Measurements from ENCODE around the gene MTA3. TPM values are rescaled to one million over a fixed set of nuclear protein-coding genes. Genes with fewer than 3 reads are reported as not detected.
"Not testable (repeated sequence)": the region's sequence is repeated elsewhere in the genome, so short reads cannot be mapped to it uniquely, and the experiment has no call there.

The MTA3 gene
- total RNA-seq, 1 donor from 2014 or later = 117 TPM

GRCh38 chr2:42725657-42726056 lies 157.2 kb downstream of the MTA3 start:
- no peaks in the 10 kb centered on the region for H3K9me3 ChIP-seq (ENCODE audit: low read depth)
- Mint-ChIP-seq H3K9me3 (peaks cover 13% of the 10 kb centered on the region), H3K27ac (no peak overlapping the region), H3K36me3 (peaks cover 16% of the 10 kb centered on the region), H3K4me1 (peaks cover 11% of the 10 kb centered on the region), H3K4me3 (no peak overlapping the region), H3K27me3 (ENCODE audit: insufficient read depth, low read depth) (no peaks in the 10 kb centered on the region)
- H3K79me2 ChIP-seq (ENCODE audit: low read depth) = no peaks in the 10 kb centered on the region
- no peaks in the 10 kb centered on the region for H3F3A ChIP-seq (ENCODE audit: low read depth)
- TF ChIP-seq EZH2phosphoT487 (IDR thresholded peaks at IDR 0.05) (no peak), EZH2 (IDR thresholded peaks at IDR 0.05) (no peak)
- H3K9ac ChIP-seq = no peak overlapping the region
- no peak overlapping the region for H3K27ac ChIP-seq
- no peak overlapping the region for H2AFZ ChIP-seq (replicated peaks)
- H3K36me3 ChIP-seq = peaks cover 4% of the 10 kb centered on the region
- no peak overlapping the region for H3K4me3 ChIP-seq
- no peaks in the 10 kb centered on the region for H4K20me1 ChIP-seq (ENCODE audit: low read depth)
- peaks cover 10% of the 10 kb centered on the region for H3K4me1 ChIP-seq
- no peak overlapping the region for H3K4me2 ChIP-seq
- no peak for DNase-seq (ENCODE audit: low spot score)
- no peaks in the 10 kb centered on the region for H3K27me3 ChIP-seq

GRCh38 chr2:42726680-42727079 lies 158.2 kb downstream of the MTA3 start:
- H3K36me3 Mint-ChIP-seq = peaks cover 23% of the 10 kb centered on the region
- H3K9ac ChIP-seq = no peak overlapping the region
- peaks cover 11% of the 10 kb centered on the region for H3K4me1 Mint-ChIP-seq

GRCh38 chr2:42731316-42731715 lies 162.9 kb downstream of the MTA3 start:
- not testable (repeated sequence) for H2AFZ ChIP-seq (replicated peaks); H4K20me1 ChIP-seq (ENCODE audit: low read depth); H3K27ac ChIP-seq; H3K27ac Mint-ChIP-seq; H3K9me3 ChIP-seq (ENCODE audit: low read depth); H3K9ac ChIP-seq; H3K27me3 Mint-ChIP-seq (ENCODE audit: insufficient read depth, low read depth); H3K4me3 Mint-ChIP-seq; H3K4me1 Mint-ChIP-seq; H3K79me2 ChIP-seq (ENCODE audit: low read depth); H3K36me3 ChIP-seq; H3F3A ChIP-seq (ENCODE audit: low read depth); H3K4me3 ChIP-seq; DNase-seq (ENCODE audit: low spot score); H3K4me1 ChIP-seq; H3K4me2 ChIP-seq; H3K27me3 ChIP-seq
- H3K36me3 Mint-ChIP-seq = peaks cover 42% of the 10 kb centered on the region
- H3K9me3 Mint-ChIP-seq = peaks cover 25% of the 10 kb centered on the region

More at GRCh38 chr2:42726680-42727079, 158.2 kb downstream of the MTA3 start:
- Histone ChIP-seq H4K20me1 (ENCODE audit: low read depth) (no peaks in the 10 kb centered on the region), H3K27me3 (no peaks in the 10 kb centered on the region), H2AFZ (replicated peaks) (no peak overlapping the region), H3K27ac (no peak overlapping the region), H3K9me3 (ENCODE audit: low read depth) (no peaks in the 10 kb centered on the region), H3K4me1 (peaks cover 10% of the 10 kb centered on the region), H3F3A (ENCODE audit: low read depth) (no peaks in the 10 kb centered on the region), H3K36me3 (peaks cover 4% of the 10 kb centered on the region), H3K4me3 (no peak overlapping the region), H3K79me2 (ENCODE audit: low read depth) (no peaks in the 10 kb centered on the region), H3K4me2 (no peak overlapping the region)
- no peak for DNase-seq (ENCODE audit: low spot score)
- TF ChIP-seq EZH2 (IDR thresholded peaks at IDR 0.05) (no peak), EZH2phosphoT487 (IDR thresholded peaks at IDR 0.05) (no peak), CTCF (IDR thresholded peaks at IDR 0.05) (no peak)
- no peak overlapping the region for H3K4me3 Mint-ChIP-seq
- no peak overlapping the region for H3K27ac Mint-ChIP-seq
- no peaks in the 10 kb centered on the region for H3K27me3 Mint-ChIP-seq (ENCODE audit: insufficient read depth, low read depth)
- peaks cover 13% of the 10 kb centered on the region for H3K9me3 Mint-ChIP-seq

GRCh38 chr2:42733852-42734251 lies 165.4 kb downstream of the MTA3 start:
- no peak for DNase-seq (ENCODE audit: low spot score)
- no peak for TF ChIP-seq CTCF (IDR thresholded peaks at IDR 0.05)
- TF ChIP-seq EZH2 (IDR thresholded peaks at IDR 0.05) = no peak
- TF ChIP-seq EZH2phosphoT487 (IDR thresholded peaks at IDR 0.05) = no peak
- Mint-ChIP-seq H3K9me3 (peaks cover 22% of the 10 kb centered on the region), H3K4me3 (no peak overlapping the region), H3K27ac (no peak overlapping the region), H3K27me3 (ENCODE audit: insufficient read depth, low read depth) (no peaks in the 10 kb centered on the region), H3K36me3 (peaks cover 39% of the 10 kb centered on the region), H3K4me1 (no peaks in the 10 kb centered on the region)
- H3K79me2 ChIP-seq (ENCODE audit: low read depth) = no peaks in the 10 kb centered on the region
- H3K4me3 ChIP-seq = no peak overlapping the region
- H2AFZ ChIP-seq (replicated peaks) = no peak overlapping the region
- peaks cover 8% of the 10 kb centered on the region for H3K36me3 ChIP-seq
- no peaks in the 10 kb centered on the region for H3K4me1 ChIP-seq
- no peaks in the 10 kb centered on the region for H3K27me3 ChIP-seq
- H3K27ac ChIP-seq = no peak overlapping the region
- no peak overlapping the region for H3K4me2 ChIP-seq
- H3K9ac ChIP-seq = no peak overlapping the region
- no peaks in the 10 kb centered on the region for H3K9me3 ChIP-seq (ENCODE audit: low read depth)
- H3F3A ChIP-seq (ENCODE audit: low read depth) = no peaks in the 10 kb centered on the region
- no peaks in the 10 kb centered on the region for H4K20me1 ChIP-seq (ENCODE audit: low read depth)
